NCI-H524 treated with DMSO at 0.1 percent for 48 hours (cell line): ENCODE measurements around the gene PBRM1.

Experiments
- DNase-seq: peaks from one replicate; lab custom pipeline; 2025; lab: John Stamatoyannopoulos, UW

Gene PBRM1

DNA sequence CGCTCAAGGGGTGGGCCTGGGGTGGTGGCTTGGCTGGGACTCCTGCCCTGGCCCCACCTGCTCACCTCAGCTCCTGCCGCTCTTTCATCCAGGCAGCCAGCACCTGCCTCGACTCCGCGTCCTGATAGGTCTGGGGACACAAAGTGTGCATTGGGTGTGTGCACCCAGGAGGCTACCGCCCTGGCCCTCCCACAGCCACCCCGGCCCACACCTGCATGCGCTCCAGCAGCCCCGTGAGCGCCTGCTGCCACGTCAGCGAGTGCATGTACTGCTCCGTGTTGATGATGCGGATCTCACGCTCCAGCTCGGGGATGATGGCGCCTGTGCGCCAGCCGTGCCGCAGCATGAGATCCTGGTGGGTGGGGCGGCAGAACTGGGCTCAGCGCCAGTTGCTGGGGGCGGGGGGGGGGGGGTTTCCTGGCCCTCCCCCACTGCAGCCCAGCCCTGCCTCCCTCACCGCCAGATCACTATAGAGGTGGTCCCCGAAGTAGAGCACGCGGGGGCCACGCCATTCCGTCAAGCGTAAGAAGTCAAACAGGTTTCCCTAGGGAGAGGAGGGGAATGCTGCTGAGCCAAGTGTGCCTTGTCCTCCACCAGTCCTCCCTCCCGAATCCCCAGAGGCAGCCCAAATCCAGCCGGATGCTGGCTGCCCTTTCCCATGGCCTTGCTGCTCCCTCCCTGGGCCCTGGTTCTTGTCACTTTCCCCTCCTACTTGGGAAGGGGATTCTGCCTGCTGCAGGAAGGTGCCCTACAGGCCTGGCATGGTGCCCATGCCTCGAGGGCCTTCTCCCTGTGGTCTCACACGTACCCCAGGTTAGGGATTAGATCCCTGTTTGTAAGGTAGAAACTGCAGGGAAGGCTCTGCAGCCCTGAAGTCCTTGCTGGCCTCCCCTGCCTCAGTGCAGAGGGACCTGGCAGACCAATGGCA lies 160.7 kb downstream of the PBRM1 start:
- no peak for DNase-seq

- DNase-seq = no peak
Observed at GRCh38 chr3:52524258-52524751, 161.4 kb downstream of the PBRM1 start.

GRCh38 chr3:52523386-52524257 lies 162.1 kb downstream of the PBRM1 start:
- no peak for DNase-seq

DNA sequence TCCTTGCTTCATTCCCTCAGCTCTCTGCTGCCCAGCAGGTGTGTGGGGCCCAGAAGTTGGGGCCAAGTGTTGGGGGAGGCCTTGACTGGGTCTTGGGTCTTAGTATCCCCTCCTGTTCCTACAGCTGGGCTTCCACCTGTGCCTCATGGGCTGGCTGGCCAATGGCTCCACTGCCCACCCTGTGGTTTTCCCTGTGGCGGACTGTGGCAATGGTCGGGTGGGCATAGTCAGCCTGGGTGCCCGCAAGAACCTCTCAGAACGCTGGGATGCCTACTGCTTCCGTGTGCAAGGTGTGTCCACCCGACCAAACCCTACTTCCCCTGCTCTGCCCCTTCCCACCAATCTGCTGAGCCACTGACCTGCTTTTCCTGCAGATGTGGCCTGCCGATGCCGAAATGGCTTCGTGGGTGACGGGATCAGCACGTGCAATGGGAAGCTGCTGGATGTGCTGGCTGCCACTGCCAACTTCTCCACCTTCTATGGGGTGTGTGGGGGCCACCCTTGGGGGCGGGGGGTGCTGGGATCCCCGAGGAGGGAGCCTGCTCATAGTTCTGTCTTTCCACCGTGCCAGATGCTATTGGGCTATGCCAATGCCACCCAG lies 163.0 kb downstream of the PBRM1 start:
- no peak for DNase-seq

DNA sequence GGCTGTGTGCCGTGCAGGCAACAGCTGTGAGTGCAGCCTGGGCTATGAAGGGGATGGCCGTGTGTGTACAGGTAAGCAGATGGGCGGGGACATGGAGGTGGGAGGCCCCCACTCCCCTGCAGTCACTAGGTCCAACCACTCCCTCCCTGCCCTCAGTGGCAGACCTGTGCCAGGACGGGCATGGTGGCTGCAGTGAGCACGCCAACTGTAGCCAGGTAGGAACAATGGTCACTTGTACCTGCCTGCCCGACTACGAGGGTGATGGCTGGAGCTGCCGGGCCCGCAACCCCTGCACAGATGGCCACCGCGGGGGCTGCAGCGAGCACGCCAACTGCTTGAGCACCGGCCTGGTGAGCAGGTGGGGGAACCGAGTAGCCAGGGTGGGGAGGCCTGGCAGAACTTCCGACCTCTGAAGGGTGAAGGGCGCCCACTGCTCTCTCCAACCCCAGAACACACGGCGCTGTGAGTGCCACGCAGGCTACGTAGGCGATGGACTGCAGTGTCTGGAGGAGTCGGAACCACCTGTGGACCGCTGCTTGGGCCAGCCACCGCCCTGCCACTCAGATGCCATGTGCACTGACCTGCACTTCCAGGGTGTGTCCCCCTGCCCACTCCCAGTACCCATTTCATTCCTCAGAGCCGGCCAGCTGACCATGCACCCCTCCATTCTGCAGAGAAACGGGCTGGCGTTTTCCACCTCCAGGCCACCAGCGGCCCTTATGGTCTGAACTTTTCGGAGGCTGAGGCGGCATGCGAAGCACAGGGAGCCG lies 163.6 kb downstream of the PBRM1 start:
- no peak for DNase-seq

DNA sequence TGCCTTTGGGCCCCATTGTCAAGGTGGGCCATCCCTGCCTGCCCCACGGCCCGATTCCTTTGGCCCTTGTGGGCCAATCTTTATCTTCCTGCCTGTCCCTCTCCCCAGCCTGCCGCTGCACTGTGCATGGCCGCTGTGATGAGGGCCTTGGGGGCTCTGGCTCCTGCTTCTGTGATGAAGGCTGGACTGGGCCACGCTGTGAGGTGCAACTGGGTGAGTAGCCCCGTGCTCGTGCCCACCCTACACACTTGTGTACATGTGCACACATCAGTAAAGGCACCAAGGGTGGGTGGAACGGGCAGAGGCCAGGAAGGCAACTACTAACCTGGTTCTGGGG lies 164.3 kb downstream of the PBRM1 start:
- DNase-seq = no peak

DNA sequence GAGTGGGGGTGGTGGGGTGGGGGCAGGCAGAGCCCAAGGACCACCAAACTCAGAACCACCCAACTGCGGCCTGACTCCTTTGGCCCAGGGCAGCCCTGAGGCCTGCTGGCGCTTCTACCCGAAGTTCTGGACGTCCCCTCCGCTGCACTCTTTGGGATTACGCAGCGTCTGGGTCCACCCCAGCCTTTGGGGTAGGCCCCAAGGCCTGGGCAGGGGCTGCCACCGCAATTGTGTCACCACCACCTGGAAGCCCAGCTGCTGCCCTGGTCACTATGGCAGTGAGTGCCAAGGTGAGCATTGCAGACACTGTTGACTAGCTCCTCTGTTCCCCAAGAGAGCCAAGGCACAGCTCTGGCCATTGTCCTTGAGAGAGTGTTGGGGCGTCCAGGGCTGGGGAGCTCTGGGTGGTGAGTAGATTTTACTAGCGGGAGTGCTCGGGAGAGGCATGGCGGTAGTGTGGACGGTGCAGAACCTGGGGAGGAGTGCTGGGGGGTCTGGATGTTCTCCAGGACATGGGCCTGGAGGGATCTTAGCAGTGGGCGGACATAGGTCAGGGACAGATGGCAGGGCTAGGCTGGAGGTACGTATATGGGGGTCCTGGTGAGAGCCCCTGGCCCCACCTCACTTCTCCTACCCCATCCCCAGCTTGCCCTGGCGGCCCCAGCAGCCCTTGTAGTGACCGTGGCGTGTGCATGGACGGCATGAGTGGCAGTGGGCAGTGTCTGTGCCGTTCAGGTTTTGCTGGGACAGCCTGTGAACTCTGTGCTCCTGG lies 164.8 kb downstream of the PBRM1 start:
- no peak for DNase-seq

DNA sequence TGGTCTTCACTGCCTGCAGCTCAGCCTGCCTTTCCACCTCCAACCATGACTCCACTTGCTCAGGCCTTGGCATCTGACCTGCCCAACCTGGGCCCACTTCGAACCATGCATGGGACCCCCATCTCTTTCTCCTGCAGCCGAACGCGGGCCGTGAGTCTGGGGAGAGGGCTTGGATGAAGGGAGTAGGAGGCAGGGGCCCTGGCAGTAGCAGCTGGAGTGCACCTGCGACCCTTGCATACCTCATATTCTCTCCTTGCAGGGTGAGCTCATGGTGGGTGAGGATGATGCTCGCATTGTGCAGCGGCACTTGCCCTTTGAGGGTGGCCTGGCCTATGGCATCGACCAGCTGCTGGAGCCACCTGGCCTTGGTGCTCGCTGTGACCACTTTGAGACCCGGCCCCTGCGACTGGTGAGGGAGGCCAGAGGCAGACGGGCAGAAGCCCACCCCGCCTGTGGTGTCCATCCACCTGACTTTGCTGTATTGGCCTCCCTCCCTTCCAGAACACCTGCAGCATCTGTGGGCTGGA lies 165.5 kb downstream of the PBRM1 start:
- no peak for DNase-seq

DNA sequence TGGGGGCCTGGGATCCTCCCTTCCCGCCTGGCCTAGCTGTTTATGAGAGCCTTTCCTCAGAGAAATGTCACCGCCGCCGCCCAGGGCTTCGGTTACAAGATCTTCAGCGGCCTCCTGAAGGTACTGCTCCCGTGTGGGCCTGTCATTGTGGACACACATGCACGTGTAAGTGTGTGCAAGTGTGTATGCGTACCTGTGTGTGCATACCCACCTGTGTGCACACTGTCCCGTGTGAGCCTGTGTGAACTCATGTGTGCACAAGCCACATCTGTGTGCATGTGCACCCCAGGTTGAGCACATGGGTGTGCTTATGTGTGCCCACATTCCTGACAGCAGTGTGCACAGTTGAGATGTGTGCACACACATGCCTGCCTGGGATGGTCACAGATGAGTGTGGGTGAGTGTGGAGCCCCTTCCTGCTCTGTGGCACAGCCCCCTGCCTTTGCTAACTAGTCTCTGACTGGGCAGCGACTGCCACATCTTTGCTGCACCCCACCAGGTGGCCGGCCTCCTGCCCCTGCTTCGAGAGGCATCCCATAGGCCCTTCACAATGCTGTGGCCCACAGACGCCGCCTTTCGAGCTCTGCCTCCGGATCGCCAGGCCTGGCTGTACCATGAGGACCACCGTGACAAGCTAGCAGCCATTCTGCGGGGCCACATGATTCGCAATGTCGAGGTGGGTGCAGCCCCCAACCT lies 166.1 kb downstream of the PBRM1 start:
- no peak for DNase-seq

DNA sequence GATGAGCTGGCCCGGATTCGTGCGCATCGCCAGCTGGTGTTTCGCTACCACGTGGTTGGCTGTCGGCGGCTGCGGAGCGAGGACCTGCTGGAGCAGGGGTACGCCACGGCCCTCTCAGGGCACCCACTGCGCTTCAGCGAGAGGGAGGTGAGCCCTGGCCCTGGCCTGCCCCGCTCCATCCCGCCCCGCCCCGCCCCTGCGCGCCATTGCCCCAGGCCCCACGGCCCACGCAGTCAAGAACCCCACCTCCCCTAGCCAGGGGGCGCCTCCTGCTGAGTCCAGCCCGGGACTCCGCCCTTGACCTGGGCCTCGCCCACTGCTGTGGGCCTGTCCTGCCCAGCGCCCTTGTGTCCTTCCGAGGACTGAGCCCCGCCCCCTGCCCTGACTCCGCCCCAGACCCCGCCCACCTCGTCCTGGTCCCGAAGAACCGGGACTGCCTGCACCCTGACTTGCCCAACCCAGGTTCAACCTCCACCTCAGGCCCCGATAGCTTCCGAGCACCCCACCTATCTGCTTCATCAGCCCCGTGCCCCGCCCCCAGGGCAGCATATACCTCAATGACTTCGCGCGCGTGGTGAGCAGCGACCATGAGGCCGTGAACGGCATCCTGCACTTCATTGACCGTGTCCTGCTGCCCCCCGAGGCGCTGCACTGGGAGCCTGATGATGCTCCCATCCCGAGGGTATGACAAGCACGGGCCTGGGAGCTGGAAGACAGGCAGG lies 166.8 kb downstream of the PBRM1 start:
- DNase-seq = no peak

DNA sequence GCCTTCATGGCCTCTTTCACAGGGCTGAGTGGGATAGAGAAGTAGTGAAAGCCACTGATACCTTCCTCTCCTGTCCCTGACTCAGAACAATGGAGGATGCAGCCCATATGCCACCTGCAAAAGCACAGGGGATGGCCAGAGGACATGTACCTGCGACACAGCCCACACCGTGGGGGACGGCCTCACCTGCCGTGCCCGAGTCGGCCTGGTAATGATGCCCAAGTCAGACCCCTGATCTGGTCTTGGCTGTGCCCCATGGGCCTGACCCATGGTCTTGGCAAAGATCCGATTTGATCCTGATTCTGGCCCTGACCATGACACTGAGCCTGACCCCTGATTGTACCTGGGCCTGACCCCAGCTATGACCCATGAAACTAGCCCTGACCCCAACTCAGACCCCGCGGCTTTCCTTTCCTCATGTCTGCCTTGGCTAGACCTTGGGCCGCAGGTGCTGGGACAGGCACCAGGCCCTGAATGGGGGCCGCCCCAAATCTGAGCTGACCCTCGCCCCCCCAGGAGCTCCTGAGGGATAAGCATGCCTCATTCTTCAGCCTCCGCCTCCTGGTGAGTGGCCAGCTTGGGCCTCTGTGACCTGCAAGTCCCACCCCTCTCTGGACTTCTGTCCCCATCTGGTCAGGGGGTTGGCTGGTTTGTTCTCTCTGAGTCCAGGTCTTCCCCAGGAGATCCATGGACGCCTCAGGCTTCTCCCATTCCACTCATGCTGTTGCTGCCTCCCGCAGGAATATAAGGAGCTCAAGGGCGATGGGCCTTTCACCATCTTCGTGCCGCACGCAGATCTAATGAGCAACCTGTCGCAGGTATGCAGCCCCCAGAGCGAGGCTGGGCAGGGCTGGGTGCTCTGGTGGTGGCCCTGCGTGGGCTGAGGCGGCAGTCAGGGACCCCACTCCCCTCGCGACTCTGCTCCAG lies 167.7 kb downstream of the PBRM1 start:
- DNase-seq = no peak

DNA sequence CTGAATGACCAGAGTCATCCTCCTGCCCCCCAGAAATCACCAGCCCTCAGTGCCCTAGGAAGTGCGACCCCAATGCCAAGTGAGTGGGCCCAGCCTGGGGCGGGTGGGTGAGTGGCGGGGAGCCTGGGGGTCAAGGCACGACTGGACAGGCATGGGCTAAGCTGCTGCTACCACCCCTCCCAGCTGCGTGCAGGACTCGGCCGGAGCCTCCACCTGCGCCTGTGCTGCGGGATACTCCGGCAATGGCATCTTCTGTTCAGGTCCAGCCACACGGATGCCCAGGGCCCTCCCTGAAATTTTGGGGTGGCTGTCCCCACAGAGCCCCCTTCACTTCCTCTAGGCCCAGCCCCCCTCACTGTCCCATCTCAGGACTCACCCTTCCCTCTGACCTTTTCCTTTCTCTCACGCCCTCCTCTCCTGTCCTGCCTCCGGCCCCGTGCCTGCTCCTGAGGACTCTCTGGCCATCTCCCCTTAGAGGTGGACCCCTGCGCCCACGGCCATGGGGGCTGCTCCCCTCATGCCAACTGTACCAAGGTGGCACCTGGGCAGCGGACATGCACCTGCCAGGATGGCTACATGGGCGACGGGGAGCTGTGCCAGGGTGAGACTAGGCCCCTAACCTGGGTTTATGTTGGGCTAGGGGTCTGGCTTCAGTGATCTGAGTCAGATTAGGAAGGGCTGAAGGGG lies 169.1 kb downstream of the PBRM1 start:
- no peak for DNase-seq

DNA sequence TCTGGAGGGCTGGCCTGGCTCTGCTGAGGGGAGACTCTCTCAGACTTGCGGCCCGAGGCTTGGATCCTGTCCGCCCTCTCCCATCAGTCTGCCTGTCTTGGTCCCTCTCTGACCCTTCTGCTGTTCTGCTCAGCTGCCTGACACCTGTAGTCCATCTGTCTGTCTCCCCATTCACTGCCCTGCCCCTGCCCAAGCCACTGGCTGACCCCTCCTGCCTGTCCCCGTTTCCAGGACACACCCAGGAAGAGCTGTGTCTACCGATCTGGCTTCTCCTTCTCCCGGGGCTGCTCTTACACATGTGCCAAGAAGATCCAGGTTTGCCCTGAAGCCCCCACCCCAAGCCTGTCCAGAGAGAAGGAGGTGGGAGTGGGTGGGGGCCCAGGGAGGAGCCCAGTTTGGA lies 170.5 kb downstream of the PBRM1 start:
- DNase-seq = no peak

GRCh38 chr3:52514576-52514975 lies 171.1 kb downstream of the PBRM1 start:
- DNase-seq = no peak

- no peak for DNase-seq
Observed at GRCh38 chr3:52513281-52513680, 172.4 kb downstream of the PBRM1 start.

DNA sequence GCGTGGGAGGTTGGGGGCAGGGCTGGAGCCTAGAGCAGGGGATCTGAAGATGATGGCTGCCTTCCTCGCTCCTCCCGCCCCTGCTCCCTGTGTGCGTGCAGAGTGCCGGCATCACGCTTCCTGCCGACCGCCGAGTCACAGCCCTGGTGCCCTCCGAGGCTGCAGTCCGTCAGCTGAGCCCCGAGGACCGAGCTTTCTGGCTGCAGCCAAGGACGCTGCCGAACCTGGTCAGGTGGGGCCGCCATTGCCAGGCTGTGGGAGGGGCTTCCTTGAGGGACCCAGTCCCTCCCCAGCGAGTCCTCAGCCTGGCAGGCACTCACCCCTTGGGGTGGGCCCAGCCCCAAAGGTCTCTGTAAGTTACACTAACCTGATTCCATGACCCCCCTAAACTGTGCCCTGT lies 173.0 kb downstream of the PBRM1 start:
- DNase-seq = no peak

DNA sequence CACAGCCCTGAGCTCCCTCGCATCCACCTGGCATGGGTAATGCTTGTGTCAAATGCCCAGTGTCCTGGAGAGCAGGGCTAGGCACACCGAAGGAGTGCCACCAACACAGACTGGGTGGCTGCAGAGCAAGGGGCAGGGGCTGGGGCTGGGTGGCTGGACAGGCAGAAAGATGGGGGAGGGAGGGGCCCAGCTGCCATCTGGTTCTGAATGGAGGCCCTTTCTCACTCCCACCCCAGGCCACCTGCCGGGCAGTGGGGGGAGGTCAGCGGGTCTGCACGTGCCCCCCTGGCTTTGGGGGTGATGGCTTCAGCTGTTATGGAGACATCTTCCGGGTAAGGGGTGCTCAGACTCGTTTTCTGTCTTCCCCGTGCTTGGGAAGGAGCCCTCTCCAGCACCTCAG lies 173.6 kb downstream of the PBRM1 start:
- no peak for DNase-seq

DNA sequence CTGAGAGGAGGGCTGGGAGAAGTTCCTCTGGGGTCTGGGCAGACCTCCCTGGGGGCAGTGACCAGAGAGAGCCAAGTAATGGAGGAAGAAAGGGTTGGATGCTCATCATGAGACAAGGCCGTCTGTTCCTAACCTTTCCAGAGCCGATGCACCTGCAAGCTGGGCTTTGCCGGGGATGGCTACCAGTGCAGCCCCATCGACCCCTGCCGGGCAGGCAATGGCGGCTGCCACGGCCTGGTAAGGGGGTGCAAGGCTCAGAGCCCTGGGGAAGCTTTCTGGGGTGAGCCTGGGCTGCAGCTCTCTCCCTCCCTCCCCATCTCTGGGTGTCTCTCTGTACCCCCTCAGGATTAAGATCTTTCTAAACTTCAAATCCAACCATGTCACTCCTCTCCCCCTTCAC lies 174.2 kb downstream of the PBRM1 start:
- no peak for DNase-seq
